HFFc6 (cell line): ENCODE results near the gene CENPVL1. TPM values are rescaled to one million over a fixed set of nuclear protein-coding genes. Genes with fewer than 3 reads are reported as not detected.

Experiments
- DNase-seq: peaks from one replicate; pipeline ENCODE4 v3.0.0-alpha.2; 2018
- H3K27ac Mint-ChIP-seq: 2 replicates; pipeline ENCODE4 v1.8.0; 2020; ENCODE audit warnings: mild to moderate bottlenecking, mixed read lengths
- H3K27me3 Mint-ChIP-seq: 2 replicates; pipeline ENCODE4 v1.8.0; 2021; ENCODE audit warnings: mild to moderate bottlenecking, moderate library complexity, mixed read lengths; ENCODE audit not compliant: insufficient read depth
- H3K36me3 Mint-ChIP-seq: 2 replicates; pipeline ENCODE4 v1.8.0; 2021; ENCODE audit warnings: low read depth, mixed read lengths
- H3K4me1 Mint-ChIP-seq: 2 replicates; pipeline ENCODE4 v1.8.0; 2020; ENCODE audit warnings: low read depth, mixed read lengths
- H3K4me3 Mint-ChIP-seq: 2 replicates; pipeline ENCODE4 v1.8.0; 2020; ENCODE audit warnings: mild to moderate bottlenecking, moderate library complexity, mixed read lengths
- H3K9me3 Mint-ChIP-seq: 2 replicates; pipeline ENCODE4 v1.8.0; 2020; ENCODE audit warnings: mild to moderate bottlenecking, mixed read lengths
- total RNA-seq, 6 experiments: library from RNA; stranded (reverse); fragmentation: NEBNext Ultra II Directional; extraction: Animal tissue kit (Norgen Biotek cat#: 25700); gene quantifications; 2 replicates in 1 of 6; 3 replicates in 5 of 6; pipeline ENCODE4 v1.2.3, GENCODE V29; 2021
- TF ChIP-seq, protein P1 (sequence below): fragments of 200-600 bp; sonication (generic); IDR thresholded peaks from 2 replicates; pipeline ENCODE4 v1.5.0; 2021; ENCODE audit warnings: antibody characterized with exemption, mild to moderate bottlenecking

Gene CENPVL1
- total RNA-seq, 6 experiments from 2014 or later, result not detected

DNA sequence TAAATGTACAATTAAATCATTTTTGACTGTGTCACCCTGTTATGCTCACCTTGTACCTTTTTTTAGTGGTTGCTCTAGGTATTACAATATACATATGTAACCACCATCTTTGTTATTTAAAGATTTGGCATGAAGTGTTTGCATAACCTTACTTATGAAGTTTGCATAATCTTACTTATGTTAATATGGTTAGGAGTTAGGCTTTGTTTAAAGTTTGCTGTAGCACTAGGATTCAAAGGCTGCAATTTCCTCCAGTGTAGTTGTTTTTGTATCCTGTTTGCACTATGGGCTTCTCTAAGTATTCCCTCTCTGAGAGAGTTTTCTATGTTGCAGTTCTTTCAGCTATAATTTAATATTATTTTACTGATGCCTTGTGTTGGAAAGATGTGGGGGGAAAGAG lies 17.9 kb downstream of the CENPVL1 start:
- H3K27ac Mint-ChIP-seq, result no peak overlapping the region
- H3K27me3 Mint-ChIP-seq, result no peaks in the 10 kb centered on the region; the same call in 1 of the 2 replicates
- TF ChIP-seq, protein P1, sequence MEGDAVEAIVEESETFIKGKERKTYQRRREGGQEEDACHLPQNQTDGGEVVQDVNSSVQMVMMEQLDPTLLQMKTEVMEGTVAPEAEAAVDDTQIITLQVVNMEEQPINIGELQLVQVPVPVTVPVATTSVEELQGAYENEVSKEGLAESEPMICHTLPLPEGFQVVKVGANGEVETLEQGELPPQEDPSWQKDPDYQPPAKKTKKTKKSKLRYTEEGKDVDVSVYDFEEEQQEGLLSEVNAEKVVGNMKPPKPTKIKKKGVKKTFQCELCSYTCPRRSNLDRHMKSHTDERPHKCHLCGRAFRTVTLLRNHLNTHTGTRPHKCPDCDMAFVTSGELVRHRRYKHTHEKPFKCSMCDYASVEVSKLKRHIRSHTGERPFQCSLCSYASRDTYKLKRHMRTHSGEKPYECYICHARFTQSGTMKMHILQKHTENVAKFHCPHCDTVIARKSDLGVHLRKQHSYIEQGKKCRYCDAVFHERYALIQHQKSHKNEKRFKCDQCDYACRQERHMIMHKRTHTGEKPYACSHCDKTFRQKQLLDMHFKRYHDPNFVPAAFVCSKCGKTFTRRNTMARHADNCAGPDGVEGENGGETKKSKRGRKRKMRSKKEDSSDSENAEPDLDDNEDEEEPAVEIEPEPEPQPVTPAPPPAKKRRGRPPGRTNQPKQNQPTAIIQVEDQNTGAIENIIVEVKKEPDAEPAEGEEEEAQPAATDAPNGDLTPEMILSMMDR, result 0 out of 2 replicates have a peak, but pooled peaks have one; percentile 14
- H3K4me3 Mint-ChIP-seq, result no peak overlapping the region
- H3K9me3 Mint-ChIP-seq, result no peaks in the 10 kb centered on the region
- no peaks in the 10 kb centered on the region for H3K4me1 Mint-ChIP-seq
- no peak for DNase-seq
- H3K36me3 Mint-ChIP-seq, result no peaks in the 10 kb centered on the region

DNA sequence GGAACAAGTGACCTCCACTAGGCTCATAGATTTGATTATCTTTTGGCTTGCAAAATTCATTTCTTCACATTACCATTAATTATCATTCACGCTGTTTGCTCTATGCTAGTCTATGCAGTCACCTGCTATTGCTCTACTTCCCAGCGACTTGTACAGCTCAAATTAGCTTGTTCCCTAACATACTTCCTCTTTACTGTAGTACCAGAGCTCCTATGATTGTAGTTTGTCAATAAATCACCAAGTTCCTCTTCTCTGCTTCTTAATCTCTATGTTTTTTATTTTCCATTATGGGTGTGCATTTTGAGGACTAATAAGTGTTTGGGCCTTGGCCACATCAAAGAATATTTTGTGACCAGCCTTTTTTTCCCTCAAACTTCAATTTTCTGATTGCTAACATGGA lies 26.8 kb downstream of the CENPVL1 start:
- Mint-ChIP-seq H3K27me3 (no peaks in the 10 kb centered on the region; the same call in 1 of the 2 replicates), H3K4me1 (no peaks in the 10 kb centered on the region), H3K4me3 (no peak overlapping the region), H3K27ac (no peak overlapping the region), H3K9me3 (no peaks in the 10 kb centered on the region), H3K36me3 (no peaks in the 10 kb centered on the region)
- DNase-seq, result no peak
- TF ChIP-seq, protein P1, result no peak

DNA sequence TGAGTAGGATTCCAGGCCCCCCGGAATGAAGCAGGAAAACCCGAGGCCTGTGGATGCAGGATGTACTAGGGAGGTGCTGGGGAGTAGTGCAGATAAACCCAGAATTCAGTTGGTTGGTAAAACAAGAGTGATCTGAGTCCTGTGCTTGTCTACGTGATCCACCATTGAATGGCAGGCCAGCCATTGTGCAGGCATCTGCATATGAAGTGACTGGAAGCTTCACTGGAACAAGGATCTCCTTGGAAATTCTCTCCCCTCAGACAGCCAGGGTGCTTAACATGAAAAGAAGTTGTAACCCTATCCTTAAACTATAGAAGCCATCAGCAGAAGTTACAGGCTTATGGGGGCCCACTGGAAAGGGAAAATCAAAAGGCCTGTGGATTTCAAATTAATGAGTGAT lies 32.3 kb downstream of the CENPVL1 start:
- Mint-ChIP-seq H3K27ac (peak overlapping the region; percentile 82; the same call in 1 of the 2 replicates), H3K27me3 (peaks cover 3% of the 10 kb centered on the region), H3K9me3 (no peaks in the 10 kb centered on the region), H3K36me3 (peaks cover 15% of the 10 kb centered on the region), H3K4me3 (peak overlapping the region; percentile 95; the same call in 1 of the 2 replicates), H3K4me1 (peaks cover 23% of the 10 kb centered on the region)
- no peak for DNase-seq
- TF ChIP-seq, protein P1, result no peak

- TF ChIP-seq, protein P1, result no peak
- peaks cover 23% of the 10 kb centered on the region for H3K4me1 Mint-ChIP-seq
- peaks cover 3% of the 10 kb centered on the region for H3K27me3 Mint-ChIP-seq
- peak within 1 kb of the TSS; percentile 95 for H3K4me3 Mint-ChIP-seq
- H3K36me3 Mint-ChIP-seq, result peaks cover 15% of the 10 kb centered on the region
- H3K9me3 Mint-ChIP-seq, result no peaks in the 10 kb centered on the region
- peak; percentile 46 for DNase-seq
- H3K27ac Mint-ChIP-seq, result peak within 1 kb of the TSS; percentile 82
Observed at GRCh38 chrX:51743179-51743957, 33.1 kb downstream of the CENPVL1 start, which contains the start of gene GSPT2. GSPT2 (plus strand) TSS chrX:51743442; CDS start chrX:51743627, 185 bp downstream.

GRCh38 chrX:51747671-51748070 lies 37.4 kb downstream of the CENPVL1 start:
- Mint-ChIP-seq H3K4me1 (peaks cover 22% of the 10 kb centered on the region), H3K36me3 (peaks cover 15% of the 10 kb centered on the region), H3K27ac (no peak overlapping the region), H3K9me3 (no peaks in the 10 kb centered on the region), H3K27me3 (peaks cover 3% of the 10 kb centered on the region; the same call in 1 of the 2 replicates), H3K4me3 (no peak overlapping the region)
- no peak for DNase-seq
- TF ChIP-seq, protein P1, result no peak
